HFF-Myc (cell line): ENCODE results near the gene LTBP4.
"Not testable (repeated sequence)": the region's sequence is repeated elsewhere in the genome, so short reads cannot be mapped to it uniquely, and the experiment has no call there.

ENCODE experiments used
- DNase-seq: peaks from one replicate; pipeline ENCODE4 v3.0.0-alpha.2; 2011; ENCODE audit warnings: low read depth; ENCODE audit errors: extremely low read depth
- H3K4me3 ChIP-seq: replicated peaks from 2 replicates; pipeline ENCODE4 v1.5.1; 2011; ENCODE audit warnings: low read depth, mild to moderate bottlenecking, control low read depth, low read length
- CTCF ChIP-seq: IDR thresholded peaks from 2 replicates; pipeline ENCODE4 v1.5.1; 2012; ENCODE audit warnings: mild to moderate bottlenecking, low read depth, low read length, control low read depth; ENCODE audit errors: missing control alignments

The LTBP4 gene

GRCh38 chr19:40560092-40560507 lies 41.1 kb upstream of the LTBP4 start:
- no peak for TF ChIP-seq CTCF
- no peak for DNase-seq
- H3K4me3 ChIP-seq = no peak overlapping the region

- no peak for DNase-seq
- no peak for TF ChIP-seq CTCF
- no peak overlapping the region for H3K4me3 ChIP-seq
These were observed 39.2 kb upstream of the LTBP4 start for GRCh38 chr19:40561947-40562346.

- not testable (repeated sequence) for H3K4me3 ChIP-seq, DNase-seq
These were observed 36.6 kb upstream of the LTBP4 start for GRCh38 chr19:40564535-40564934.

- DNase-seq = no peak
- H3K4me3 ChIP-seq = no peak overlapping the region
- no peak for TF ChIP-seq CTCF
These were observed 35.8 kb upstream of the LTBP4 start for GRCh38 chr19:40565355-40565754.

GRCh38 chr19:40565910-40566495 lies 35.2 kb upstream of the LTBP4 start:
- DNase-seq = no peak
- TF ChIP-seq CTCF = no peak
- H3K4me3 ChIP-seq = no peak overlapping the region

- H3K4me3 ChIP-seq = 0 out of 2 replicates have a peak overlapping the region, but pooled peaks have one; percentile 13
- DNase-seq = no peak
These were observed 34.0 kb upstream of the LTBP4 start for GRCh38 chr19:40567040-40567749.

More at GRCh38 chr19:40567040-40567749, 34.0 kb upstream of the LTBP4 start:
- no peak for TF ChIP-seq CTCF
